H9 (cell line): ENCODE measurements around the gene NOXA1. TPM values are rescaled to one million over a fixed set of nuclear protein-coding genes. Genes with fewer than 3 reads are reported as not detected.
A peak's percentile ranks its signal among the peaks of the same experiment; 100 is the strongest.

ENCODE experiments used
- DNase-seq: peaks from one replicate; pipeline ENCODE4 v3.0.0-alpha.2; 2017
- H2AFZ ChIP-seq: one replicate; pipeline ENCODE4 v1.6.1; 2013; ENCODE audit warnings: mild to moderate bottlenecking, low read length, control low read depth, moderate library complexity
- H2AK5ac ChIP-seq: 2 replicates; pipeline ENCODE4 v1.6.1; 2013; ENCODE audit warnings: low read length, control low read depth, mixed read lengths; ENCODE audit not compliant: insufficient read length
- H2BK120ac ChIP-seq: one replicate; pipeline ENCODE4 v1.6.1; 2013; ENCODE audit warnings: low read depth, mild to moderate bottlenecking, low read length, control low read depth, inconsistent platforms; ENCODE audit not compliant: poor library complexity, severe bottlenecking
- H2BK12ac ChIP-seq: 2 replicates; pipeline ENCODE4 v1.6.1; 2013; ENCODE audit warnings: low read length, control low read depth, mixed read lengths, low read depth; ENCODE audit not compliant: insufficient read length
- H2BK15ac ChIP-seq: 2 replicates; pipeline ENCODE4 v1.6.1; 2013; ENCODE audit warnings: low read depth, low read length, control low read depth
- H2BK20ac ChIP-seq: one replicate; pipeline ENCODE4 v1.6.1; 2013; ENCODE audit warnings: low read depth, mild to moderate bottlenecking, low read length, control low read depth, inconsistent platforms; ENCODE audit not compliant: poor library complexity, severe bottlenecking
- H2BK5ac ChIP-seq: 2 replicates; pipeline ENCODE4 v1.6.1; 2013; ENCODE audit warnings: low read length, control low read depth, mixed read lengths; ENCODE audit not compliant: insufficient read length
- H3K14ac ChIP-seq: 2 replicates; pipeline ENCODE4 v1.6.1; 2013; ENCODE audit warnings: low read length, control low read depth; ENCODE audit not compliant: insufficient read depth
- H3K18ac ChIP-seq: 2 replicates; pipeline ENCODE4 v1.6.1; 2013; ENCODE audit warnings: low read depth, mild to moderate bottlenecking, mixed read lengths, low read length, control low read depth; ENCODE audit not compliant: insufficient read length
- H3K23ac ChIP-seq: 2 replicates; pipeline ENCODE4 v1.6.1; 2013; ENCODE audit warnings: low read length, control low read depth, mixed read lengths, low read depth; ENCODE audit not compliant: insufficient read length
- H3K23me2 ChIP-seq: 2 replicates; pipeline ENCODE4 v1.6.1; 2013; ENCODE audit warnings: low read depth, mild to moderate bottlenecking, mixed read lengths, low read length, control low read depth; ENCODE audit not compliant: insufficient read length, poor library complexity, severe bottlenecking
- H3K27ac ChIP-seq: 2 replicates; pipeline ENCODE4 v1.5.1; 2013; ENCODE audit warnings: low read length, control low read depth, mixed read lengths, low read depth; ENCODE audit not compliant: insufficient read length
- H3K27me3 ChIP-seq: 2 replicates; pipeline ENCODE4 v1.6.1; 2013; ENCODE audit warnings: low read length, control low read depth, inconsistent platforms; ENCODE audit not compliant: insufficient read depth
- H3K4ac ChIP-seq: 2 replicates; pipeline ENCODE4 v1.6.1; 2013; ENCODE audit warnings: low read depth, mild to moderate bottlenecking, control low read depth, inconsistent platforms, low read length, moderate library complexity
- H3K4me1 ChIP-seq: 2 replicates; pipeline ENCODE4 v1.6.1; 2013; ENCODE audit warnings: low read length, control low read depth, inconsistent platforms; ENCODE audit not compliant: insufficient read depth
- H3K4me2 ChIP-seq: 2 replicates; pipeline ENCODE4 v1.6.1; 2013; ENCODE audit warnings: low read length, control low read depth, mixed read lengths; ENCODE audit not compliant: insufficient read length, insufficient read depth
- H3K56ac ChIP-seq: 2 replicates; pipeline ENCODE4 v1.6.1; 2013; ENCODE audit warnings: low read depth, mild to moderate bottlenecking, mixed read lengths, low read length, control low read depth; ENCODE audit not compliant: insufficient read length
- H3K79me1 ChIP-seq: 2 replicates; pipeline ENCODE4 v1.6.1; 2013; ENCODE audit warnings: low read depth, mild to moderate bottlenecking, moderate library complexity, low read length, control low read depth, inconsistent platforms; ENCODE audit not compliant: insufficient read depth, poor library complexity, severe bottlenecking
- H3K79me2 ChIP-seq: 2 replicates; pipeline ENCODE4 v1.6.1; 2013; ENCODE audit warnings: low read length, control low read depth, inconsistent platforms; ENCODE audit not compliant: insufficient read depth
- H3K9ac ChIP-seq: 2 replicates; pipeline ENCODE4 v1.6.1; 2013; ENCODE audit warnings: low read length, control low read depth, mixed read lengths; ENCODE audit not compliant: insufficient read length; ENCODE audit errors: extremely low read depth
- H3K9me3 ChIP-seq: one replicate; pipeline ENCODE4 v1.6.1; 2013; ENCODE audit warnings: low read depth, low read length, inconsistent platforms; ENCODE audit not compliant: control insufficient read depth
- H3T11ph ChIP-seq: one replicate; pipeline ENCODE4 v1.6.1; 2013; ENCODE audit warnings: mild to moderate bottlenecking, low read length, control low read depth, inconsistent platforms
- H4K20me1 ChIP-seq: one replicate; pipeline ENCODE4 v1.6.1; 2013; ENCODE audit not compliant: control insufficient read depth, insufficient read length, insufficient read depth
- H4K5ac ChIP-seq: 2 replicates; pipeline ENCODE4 v1.6.1; 2013; ENCODE audit warnings: low read depth, mild to moderate bottlenecking, mixed read lengths, low read length, control low read depth; ENCODE audit not compliant: insufficient read length
- H4K8ac ChIP-seq: replicated peaks from 2 replicates; pipeline ENCODE4 v1.6.1; 2013; ENCODE audit warnings: low read length, control low read depth, mixed read lengths, low read depth; ENCODE audit not compliant: insufficient read length
- H4K91ac ChIP-seq: 2 replicates; pipeline ENCODE4 v1.6.1; 2013; ENCODE audit warnings: low read depth, mild to moderate bottlenecking, moderate library complexity, mixed read lengths, low read length, control low read depth; ENCODE audit not compliant: insufficient read length
- H3K27ac Mint-ChIP-seq, 3 experiments: 2 replicates in 2 of 3; 3 replicates in 1 of 3; pipeline ENCODE4 v1.8.0; 2020 to 2021; ENCODE audit warnings: mixed read lengths in 3 of 3, mild to moderate bottlenecking in 1 of 3, moderate library complexity in 1 of 3
- H3K27me3 Mint-ChIP-seq: 2 replicates; pipeline ENCODE4 v1.8.0; 2021; ENCODE audit warnings: low read depth, mild to moderate bottlenecking, moderate library complexity, mixed read lengths
- H3K36me3 Mint-ChIP-seq, 3 experiments: 2 replicates in 2 of 3; 3 replicates in 1 of 3; pipeline ENCODE4 v1.8.0; 2020 to 2021; ENCODE audit warnings: low read depth in 3 of 3, mixed read lengths in 3 of 3; ENCODE audit not compliant: insufficient read depth in 1 of 3
- H3K4me1 Mint-ChIP-seq, 2 experiments: 2 replicates each; pipeline ENCODE4 v1.8.0; 2020; ENCODE audit warnings: mixed read lengths in 2 of 2
- H3K4me3 Mint-ChIP-seq, 2 experiments: 2 replicates in 1 of 2; 3 replicates in 1 of 2; pipeline ENCODE4 v1.8.0; 2020 to 2021; ENCODE audit warnings: mild to moderate bottlenecking in 2 of 2, mixed read lengths in 2 of 2, moderate library complexity in 1 of 2
- H3K9me3 Mint-ChIP-seq, 2 experiments: 2 replicates in 1 of 2; 3 replicates in 1 of 2; pipeline ENCODE4 v1.8.0; 2020; ENCODE audit warnings: mild to moderate bottlenecking in 2 of 2, mixed read lengths in 2 of 2, moderate library complexity in 1 of 2
- WGBS: extraction: QIAGEN DNeasy Blood & Tissue Kit; methylation state at CpG from one replicate; pipeline ENCODE4 v1.1.7; 2013; ENCODE audit warnings: missing lambda C conversion rate, low lambda C conversion rate, mixed read lengths; ENCODE audit not compliant: insufficient read length; ENCODE audit errors: extremely low coverage; 5-methylcytosine and 5-hydroxymethylcytosine counted together
- total RNA-seq: library from RNA; stranded (reverse); gene quantifications from 2 replicates; pipeline ENCODE4 v1.2.1, GENCODE V29; 2021
- TF ChIP-seq, protein P1 (sequence below): fragments of 200-600 bp; sonication (generic); conservative IDR thresholded peaks from 3 replicates; pipeline ENCODE4 v1.8.0; 2021; ENCODE audit warnings: antibody characterized with exemption, mild to moderate bottlenecking

The NOXA1 gene
- total RNA-seq, 1 experiment from 2014 or later = 2.0 TPM

GRCh38 chr9:137423514-137424291 is 510 bp downstream of the NOXA1 start:
- H3K27ac ChIP-seq = no peak overlapping the region
- H3K56ac ChIP-seq = no peak overlapping the region
- H3K9me3 ChIP-seq = no peaks in the 10 kb centered on the region
- H2BK20ac ChIP-seq = no peak overlapping the region
- H3K4me1 ChIP-seq = no peaks in the 10 kb centered on the region
- H3K27me3 Mint-ChIP-seq = peaks cover 10% of the 10 kb centered on the region
- H2BK120ac ChIP-seq = no peak overlapping the region
- no peak overlapping the region for H3K9ac ChIP-seq
- no peak overlapping the region for H3K4ac ChIP-seq
- H3K79me1 ChIP-seq = no peaks in the 10 kb centered on the region
- no peak overlapping the region for H3K23ac ChIP-seq
- no peak overlapping the region for H2BK15ac ChIP-seq
- no peak for DNase-seq
- WGBS = no CpG with 5 or more reads among the region's 77 CpGs
- no peak overlapping the region for H3K27ac Mint-ChIP-seq
- H2BK12ac ChIP-seq = no peak overlapping the region
- no peaks in the 10 kb centered on the region for H3K79me2 ChIP-seq
- H4K8ac ChIP-seq = no peak overlapping the region
- H2AFZ ChIP-seq = no peak overlapping the region
- peak overlapping the region; percentile 39 for H3K4me2 ChIP-seq
- H2BK5ac ChIP-seq = no peak overlapping the region
- H4K20me1 ChIP-seq = no peaks in the 10 kb centered on the region
- peaks cover 5 to 7% of the 10 kb centered on the region in 2 experiments for H3K4me1 Mint-ChIP-seq
- H3K27me3 ChIP-seq = no peaks in the 10 kb centered on the region
- H4K91ac ChIP-seq = no peak overlapping the region
- no peak overlapping the region for H3T11ph ChIP-seq
- no peak overlapping the region for H2AK5ac ChIP-seq
- no peak overlapping the region for H4K5ac ChIP-seq
- H3K23me2 ChIP-seq = peaks cover 11% of the 10 kb centered on the region
- no peaks in the 10 kb centered on the region for H3K36me3 Mint-ChIP-seq
- no peak overlapping the region for H3K18ac ChIP-seq
- H3K4me3 Mint-ChIP-seq = peak overlapping the region; percentile 34 to 68; a peak in 3 of 5 replicates
- H3K9me3 Mint-ChIP-seq = no peaks in the 10 kb centered on the region
- H3K14ac ChIP-seq = no peak overlapping the region; the same call in 1 of the 2 replicates
- TF ChIP-seq, protein P1, sequence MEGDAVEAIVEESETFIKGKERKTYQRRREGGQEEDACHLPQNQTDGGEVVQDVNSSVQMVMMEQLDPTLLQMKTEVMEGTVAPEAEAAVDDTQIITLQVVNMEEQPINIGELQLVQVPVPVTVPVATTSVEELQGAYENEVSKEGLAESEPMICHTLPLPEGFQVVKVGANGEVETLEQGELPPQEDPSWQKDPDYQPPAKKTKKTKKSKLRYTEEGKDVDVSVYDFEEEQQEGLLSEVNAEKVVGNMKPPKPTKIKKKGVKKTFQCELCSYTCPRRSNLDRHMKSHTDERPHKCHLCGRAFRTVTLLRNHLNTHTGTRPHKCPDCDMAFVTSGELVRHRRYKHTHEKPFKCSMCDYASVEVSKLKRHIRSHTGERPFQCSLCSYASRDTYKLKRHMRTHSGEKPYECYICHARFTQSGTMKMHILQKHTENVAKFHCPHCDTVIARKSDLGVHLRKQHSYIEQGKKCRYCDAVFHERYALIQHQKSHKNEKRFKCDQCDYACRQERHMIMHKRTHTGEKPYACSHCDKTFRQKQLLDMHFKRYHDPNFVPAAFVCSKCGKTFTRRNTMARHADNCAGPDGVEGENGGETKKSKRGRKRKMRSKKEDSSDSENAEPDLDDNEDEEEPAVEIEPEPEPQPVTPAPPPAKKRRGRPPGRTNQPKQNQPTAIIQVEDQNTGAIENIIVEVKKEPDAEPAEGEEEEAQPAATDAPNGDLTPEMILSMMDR = no peak; the same call in 2 of the 3 replicates
